ENCODE data around the gene MCF2. TPM values are rescaled to one million over a fixed set of nuclear protein-coding genes. Genes with fewer than 3 reads are reported as not detected.
A peak's percentile ranks its signal among the peaks of the same experiment; 100 is the strongest.

MCF2 gene
- total RNA-seq, 1 donor, result under 0.01 TPM

DNA sequence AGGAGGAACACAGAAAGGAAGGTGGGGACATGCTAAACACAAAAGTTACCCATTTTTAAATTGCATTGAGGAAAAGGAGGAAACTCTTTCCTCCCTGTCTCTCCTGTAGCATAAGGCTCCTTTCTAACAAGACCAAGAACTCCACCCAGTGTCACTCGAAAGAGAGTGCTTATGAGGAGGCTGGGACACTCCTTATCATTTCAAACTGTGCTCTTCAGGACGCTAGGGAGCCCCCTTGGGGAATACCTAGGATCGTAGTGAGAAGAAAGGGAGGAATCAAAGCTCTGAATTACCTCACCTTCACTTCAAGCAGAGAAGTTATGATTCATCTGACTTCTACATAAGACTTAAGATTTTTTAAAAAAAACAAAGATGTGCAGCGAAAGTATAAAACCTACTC is 111.9 kb downstream of the MCF2 start:
- DNase-seq (ENCODE audit: low read depth in 2 of 3, low spot score in 2 of 3), result no peak

DNA sequence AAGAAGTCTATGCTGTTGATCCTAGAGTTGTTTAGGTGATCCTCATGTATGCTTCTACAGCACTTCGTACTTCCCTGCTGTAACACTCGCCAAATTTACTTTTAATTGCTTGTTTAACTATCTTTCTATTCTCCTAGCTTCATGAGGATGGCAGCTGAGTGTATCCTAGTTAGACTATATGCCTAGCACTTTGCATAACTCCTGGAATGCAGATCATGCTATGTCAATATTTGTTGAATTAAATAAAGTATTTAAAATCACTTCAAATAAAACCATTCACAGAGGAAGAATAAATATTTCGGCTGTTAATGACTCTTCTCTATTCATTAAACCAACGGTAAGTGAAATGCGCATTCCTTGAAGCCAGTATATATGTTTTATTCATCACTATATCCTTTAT is 122.4 kb downstream of the MCF2 start:
- no peak for DNase-seq (ENCODE audit: low read depth in 2 of 3, low spot score in 2 of 3)

DNA sequence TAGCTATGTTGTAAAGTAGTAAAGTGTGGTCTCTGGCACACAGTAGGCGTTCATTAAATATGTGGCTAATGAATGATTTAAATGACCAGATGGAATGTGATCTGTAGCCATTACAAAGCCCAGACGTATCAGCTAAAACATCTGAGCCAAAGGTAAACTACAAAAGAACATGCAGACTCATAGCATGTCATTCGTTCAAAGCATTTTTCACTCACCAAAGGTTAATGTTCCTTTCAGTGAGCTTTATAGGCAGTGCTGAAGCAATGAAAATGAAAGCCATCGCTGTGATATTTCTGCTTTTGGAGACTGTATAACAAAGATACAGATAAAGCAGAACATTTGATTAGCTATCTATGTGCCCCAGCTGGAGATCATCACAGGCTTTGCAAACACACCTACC is 126.9 kb downstream of the MCF2 start:
- DNase-seq (ENCODE audit: low read depth in 2 of 3, low spot score in 2 of 3), result no peak

DNA sequence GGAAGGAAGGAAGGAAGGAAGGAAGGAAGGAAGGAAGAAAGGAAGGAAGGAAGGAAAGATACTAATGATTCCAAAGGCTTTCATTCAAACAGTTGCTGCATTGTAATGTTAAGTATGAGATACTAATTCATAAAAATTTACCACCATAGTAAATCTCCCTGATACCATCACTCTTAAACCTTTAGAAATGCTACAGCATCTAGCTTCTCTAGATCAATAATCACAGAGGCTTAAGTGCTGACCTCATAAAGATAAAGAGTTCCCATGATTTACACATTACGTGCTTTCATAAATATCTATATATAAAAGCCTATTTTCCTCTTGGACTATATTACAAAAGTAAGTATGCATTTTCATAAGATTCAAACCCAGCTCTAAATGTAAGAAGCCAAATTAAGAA is 141.0 kb downstream of the MCF2 start:
- no peak for DNase-seq (ENCODE audit: low read depth in 2 of 3, low spot score in 2 of 3)

DNA sequence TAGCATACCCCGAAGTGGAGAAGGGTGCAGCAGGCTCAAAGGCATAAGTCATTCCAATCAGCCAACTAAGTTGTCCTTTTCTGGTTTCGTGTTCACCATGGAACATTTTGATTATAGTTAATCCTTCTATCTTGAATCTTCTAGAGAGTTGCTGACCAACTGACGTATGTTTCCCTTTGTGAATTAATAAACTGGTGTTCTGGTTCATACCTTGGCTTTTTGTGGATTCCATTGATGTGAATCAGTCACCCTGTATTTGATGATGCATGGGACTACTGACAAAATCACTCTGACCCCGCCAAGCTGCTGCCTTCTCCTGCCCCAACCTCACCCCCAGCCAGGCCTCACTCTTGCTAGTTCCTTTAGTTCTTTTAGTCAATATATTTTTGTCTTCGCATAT is 144.7 kb downstream of the MCF2 start:
- DNase-seq (ENCODE audit: low read depth in 2 of 3, low spot score in 2 of 3), result no peak

DNA sequence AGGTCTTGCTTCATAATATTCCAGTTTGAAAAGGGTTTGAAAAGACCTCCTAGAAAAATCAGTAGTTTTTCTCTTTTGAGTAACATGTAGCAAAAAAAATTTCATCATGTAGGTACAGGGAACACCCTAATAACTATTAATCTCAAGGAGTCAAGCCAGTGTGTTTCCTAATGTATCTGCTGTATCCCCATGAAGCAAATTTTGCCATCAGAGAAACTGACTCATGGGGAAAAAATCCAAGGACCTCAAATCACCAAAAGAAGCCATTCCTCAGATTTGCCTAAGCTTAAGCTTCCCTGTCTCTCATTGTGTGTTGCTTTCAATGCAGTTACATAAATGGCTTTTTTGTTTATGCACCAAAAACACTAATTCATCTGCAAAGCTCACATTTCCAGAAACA is 147.7 kb downstream of the MCF2 start:
- no peak for DNase-seq (ENCODE audit: low read depth in 2 of 3, low spot score in 2 of 3)

DNA sequence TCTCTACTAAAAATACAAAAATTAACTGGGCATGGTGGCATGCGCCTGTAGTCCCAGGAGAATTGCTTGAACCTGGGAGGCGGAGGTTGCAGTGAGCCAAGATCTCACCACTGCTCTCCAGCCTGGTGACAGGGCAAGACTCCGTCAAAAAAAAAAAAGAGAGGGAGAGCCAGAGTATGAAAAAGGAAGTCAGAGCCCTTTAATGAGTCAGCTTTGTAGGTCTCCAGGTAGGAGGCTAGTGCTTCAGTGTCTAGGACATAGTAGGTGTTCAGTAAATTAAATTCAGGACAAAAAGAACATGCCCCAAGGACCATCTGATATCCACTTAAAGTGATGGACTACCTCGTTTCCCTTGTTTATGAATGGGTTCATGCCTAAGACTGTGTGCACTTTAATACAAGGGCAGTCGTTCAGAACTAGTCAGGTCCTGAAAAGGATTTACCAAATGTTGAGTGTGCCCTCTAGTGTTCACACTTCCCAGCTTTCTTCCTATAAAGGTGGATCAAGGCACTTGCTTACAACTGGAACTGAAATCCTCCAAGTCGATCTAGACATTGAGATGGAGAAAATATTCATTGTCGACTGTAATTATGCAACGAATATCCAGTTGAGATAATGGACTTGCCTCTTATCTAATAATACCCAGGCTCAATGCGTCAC is 148.5 kb downstream of the MCF2 start:
- DNase-seq (ENCODE audit: low read depth in 2 of 3, low spot score in 2 of 3), result peak in 2 of 3 donors; percentile 55 to 81

DNA sequence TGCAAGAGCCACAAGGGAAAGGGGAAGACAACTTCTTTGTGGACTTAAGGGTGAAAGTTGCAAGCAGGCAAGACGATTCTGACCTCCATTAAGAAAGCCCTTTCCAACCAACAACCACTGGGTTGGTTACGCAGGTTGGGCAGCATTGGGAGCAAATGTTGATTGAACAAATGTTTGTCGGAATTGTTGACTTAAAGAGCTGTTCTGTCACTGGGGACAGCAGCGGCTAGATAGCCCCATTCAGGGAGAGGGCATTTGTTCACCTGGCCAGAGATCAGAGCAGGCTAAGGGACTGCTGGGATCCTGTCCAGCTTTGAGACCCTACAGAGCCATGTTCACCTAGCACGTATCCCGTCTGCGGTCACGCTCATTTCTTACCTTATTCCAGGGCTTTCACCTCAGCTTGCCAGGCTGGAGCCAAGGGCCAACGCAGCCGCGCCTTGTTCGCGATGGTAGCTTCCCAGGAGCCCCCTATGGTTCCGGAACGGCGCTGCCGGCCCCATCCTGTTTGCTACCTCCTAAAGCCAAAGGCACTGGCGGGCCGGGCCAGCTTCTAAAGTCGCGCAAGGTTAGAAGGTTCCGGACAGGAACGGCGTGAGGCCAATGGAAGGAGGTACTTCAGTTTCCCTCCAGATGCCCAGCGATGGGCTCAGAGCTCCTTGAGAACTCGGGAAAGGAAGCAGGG is 152.8 kb downstream of the MCF2 start:
- DNase-seq (ENCODE audit: low read depth in 2 of 3, low spot score in 2 of 3), result no peak

DNA sequence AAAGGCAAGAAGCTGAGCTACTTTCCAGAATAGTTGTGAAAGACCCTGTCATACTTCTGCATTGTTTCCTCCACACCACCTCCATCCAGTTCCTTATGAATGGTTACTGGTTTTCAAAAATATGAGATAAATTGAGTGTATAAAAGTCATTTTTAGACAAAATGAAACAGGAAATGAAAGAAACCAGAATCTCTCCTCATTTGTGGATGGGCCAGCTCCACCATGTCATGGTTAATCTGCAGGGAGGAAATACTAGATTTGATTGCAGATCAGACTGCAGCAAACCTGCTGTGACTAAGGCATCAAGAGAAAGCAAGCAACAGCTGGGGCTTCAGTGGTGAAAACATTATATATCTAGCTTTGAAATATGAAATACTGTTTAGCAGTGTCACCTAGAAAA is 153.6 kb downstream of the MCF2 start:
- peak in 2 of 3 donors; percentile 14 to 37 for DNase-seq (ENCODE audit: low read depth in 2 of 3, low spot score in 2 of 3)

DNA sequence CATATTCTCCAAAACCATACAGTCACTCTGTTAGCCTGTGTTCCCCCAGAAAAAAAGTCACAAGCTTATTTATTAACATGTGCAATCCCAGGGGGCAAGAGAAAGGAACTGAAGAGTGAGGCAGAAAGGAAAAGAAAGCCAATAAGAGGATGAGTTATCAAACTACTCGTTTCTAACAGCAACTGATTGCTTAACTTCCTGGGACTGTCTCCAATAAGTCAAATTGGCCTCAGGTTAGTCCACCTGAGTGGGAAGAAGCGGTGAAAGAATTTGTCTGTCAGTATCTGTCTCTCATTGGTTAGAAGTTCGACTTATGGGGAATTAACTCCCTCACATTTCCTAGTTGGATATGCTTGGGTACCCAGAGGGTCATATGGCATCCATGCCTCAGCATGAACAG is 163.4 kb downstream of the MCF2 start:
- DNase-seq (ENCODE audit: low read depth in 2 of 3, low spot score in 2 of 3), result no peak

DNA sequence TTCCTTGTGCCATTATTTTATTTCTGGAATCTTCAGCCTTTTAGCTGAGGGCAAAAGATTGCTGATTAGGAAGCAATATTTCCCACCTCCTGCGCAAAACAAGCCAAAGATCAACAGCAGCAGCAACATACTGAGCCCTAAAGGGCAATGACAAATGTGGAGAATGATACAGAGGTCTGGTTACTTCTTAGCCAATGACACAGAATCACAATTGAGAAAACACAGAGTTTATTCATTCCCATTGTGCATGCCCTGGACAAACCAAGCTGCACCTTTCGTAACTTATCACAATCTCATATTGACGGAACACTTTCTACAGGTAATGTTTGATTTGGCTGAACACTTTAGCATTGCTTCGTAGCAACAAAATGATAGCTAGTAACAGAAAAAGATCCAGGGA is 164.0 kb downstream of the MCF2 start:
- DNase-seq (ENCODE audit: low read depth in 2 of 3, low spot score in 2 of 3), result no peak

DNA sequence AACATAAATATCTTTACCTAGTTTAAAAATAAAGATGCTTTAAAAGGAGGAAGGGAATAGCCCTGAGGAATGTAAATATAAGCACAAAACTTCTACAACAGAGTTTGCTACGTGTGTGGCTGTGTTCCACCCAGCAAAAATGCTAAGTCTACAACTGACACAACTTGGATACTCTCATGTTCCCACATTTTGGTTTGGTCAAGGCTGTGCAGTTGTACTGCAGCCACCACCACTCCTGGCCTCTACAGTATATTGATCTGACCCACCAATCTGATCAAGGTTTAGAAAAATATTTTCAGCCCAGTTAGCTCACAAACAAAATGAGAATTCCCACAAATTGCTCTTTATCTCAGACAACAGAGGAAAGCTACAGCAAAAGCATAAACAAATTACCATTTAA is 165.3 kb downstream of the MCF2 start:
- no peak for DNase-seq (ENCODE audit: low read depth in 2 of 3, low spot score in 2 of 3)

DNA sequence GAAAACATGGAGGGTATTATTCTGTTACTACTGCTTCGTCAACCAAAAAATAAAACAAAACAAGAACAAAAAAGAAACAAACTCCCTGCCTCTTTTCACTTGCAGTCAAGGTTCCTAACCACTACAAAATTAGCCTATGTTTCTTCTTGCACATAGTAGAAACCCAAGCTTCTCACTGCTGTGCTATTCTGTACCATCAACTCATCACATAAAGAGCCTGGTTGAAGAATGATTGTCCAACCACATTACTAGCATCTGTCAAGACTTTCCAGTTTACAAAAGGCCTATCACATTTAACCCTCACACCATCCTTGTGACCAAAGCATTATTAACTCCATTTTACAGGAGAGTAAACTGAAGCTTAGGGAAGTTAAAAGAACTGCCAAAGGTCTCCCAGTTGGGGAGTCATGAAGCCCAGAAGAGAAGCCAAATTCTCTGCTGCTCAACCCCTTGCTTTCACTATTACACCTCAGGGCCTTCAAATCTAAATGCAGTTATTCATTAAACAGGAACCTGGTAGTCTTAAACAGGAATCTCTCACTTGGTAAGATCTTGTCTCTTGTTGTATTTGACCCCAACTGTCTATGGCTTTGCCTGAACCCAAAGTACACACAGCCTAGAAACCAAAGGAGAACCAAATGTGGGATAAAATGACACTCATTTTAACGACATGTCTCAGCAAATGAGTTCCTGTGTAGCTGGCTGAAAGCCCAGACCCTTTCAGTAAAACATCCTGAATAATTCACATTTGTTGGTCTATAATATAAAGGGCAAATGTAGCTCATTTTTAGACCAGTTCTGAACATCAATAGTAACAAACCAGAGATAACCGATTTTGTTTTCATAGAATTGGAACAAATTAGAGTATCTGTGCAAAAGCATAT is 168.8 kb downstream of the MCF2 start:
- peak in 1 of 3 donors; percentile 27 for DNase-seq (ENCODE audit: low read depth in 2 of 3, low spot score in 2 of 3)

DNA sequence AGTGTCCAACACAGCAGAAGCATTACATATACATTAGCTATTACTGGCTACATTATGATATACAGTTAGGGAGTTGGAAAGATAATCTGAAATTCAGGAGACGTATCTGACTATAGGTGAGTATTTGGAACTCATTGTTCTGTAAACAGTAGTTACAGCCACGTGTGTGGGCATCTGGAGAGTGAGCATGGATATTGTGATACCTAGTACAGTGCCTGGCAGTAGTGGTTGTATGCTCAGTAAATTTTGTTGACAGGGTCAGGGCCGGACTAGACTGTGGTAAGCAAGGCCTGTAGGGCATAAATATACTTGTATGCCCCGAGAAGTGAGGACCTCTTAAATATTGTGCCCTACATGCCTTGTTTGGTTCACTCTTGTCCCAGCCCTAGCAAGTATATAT is 174.5 kb downstream of the MCF2 start:
- DNase-seq (ENCODE audit: low read depth in 2 of 3, low spot score in 2 of 3), result no peak

DNA sequence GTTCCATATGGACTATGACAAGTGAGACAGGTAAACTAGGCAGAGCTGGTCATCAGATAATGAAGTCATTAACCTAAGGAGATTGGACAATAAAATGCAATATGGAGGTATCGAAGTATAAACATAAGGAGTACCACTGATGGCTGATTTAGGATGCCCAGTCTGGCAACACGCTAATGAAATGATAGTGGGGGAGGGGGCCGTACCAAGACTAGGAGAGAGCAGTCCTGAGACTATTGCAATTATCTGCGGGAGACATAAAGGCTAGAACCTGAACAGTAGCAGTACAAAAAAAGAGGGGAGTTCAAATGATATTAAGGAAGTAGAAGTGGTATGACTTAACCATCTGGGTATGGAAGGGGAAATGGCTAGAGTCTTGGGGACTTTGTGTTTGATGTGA is 175.1 kb downstream of the MCF2 start:
- no peak for DNase-seq (ENCODE audit: low read depth in 2 of 3, low spot score in 2 of 3)

Small RNAs within 50 kb of the gene (small RNA-seq; reads per million reads assigned to genes)
- not detected for gene RF01210

Other genes starting within 250 kb of the MCF2 start
- gene F9, start 177.4 kb downstream of the MCF2 start, total RNA-seq, result not detected
- gene ATP11C, start 224.9 kb upstream of the MCF2 start, total RNA-seq, result 18.0 TPM

Data from hematopoietic multipotent progenitor cell (in vitro differentiated cells).